SK-N-MC (cell line): Measurements from ENCODE around the gene PACS1.

Experiments
- EZH2 ChIP-seq: fragments of 200-600 bp; sonication (generic); IDR thresholded peaks from one replicate; pipeline ENCODE4 v1.6.1; 2017; ENCODE audit warnings: antibody characterized with exemption
- FOXP2 ChIP-seq: optimal IDR thresholded peaks from 2 replicates; pipeline ENCODE3; 2011; ENCODE audit warnings: mild to moderate bottlenecking, moderate library complexity; ENCODE audit not compliant: insufficient read depth; ENCODE audit errors: extremely low read length, control extremely low read depth
- POLR2AphosphoS5 ChIP-seq: IDR thresholded peaks from 2 replicates; pipeline ENCODE4 v1.6.1; 2012; ENCODE audit warnings: mild to moderate bottlenecking, low read depth, low read length, borderline replicate concordance

DNA sequence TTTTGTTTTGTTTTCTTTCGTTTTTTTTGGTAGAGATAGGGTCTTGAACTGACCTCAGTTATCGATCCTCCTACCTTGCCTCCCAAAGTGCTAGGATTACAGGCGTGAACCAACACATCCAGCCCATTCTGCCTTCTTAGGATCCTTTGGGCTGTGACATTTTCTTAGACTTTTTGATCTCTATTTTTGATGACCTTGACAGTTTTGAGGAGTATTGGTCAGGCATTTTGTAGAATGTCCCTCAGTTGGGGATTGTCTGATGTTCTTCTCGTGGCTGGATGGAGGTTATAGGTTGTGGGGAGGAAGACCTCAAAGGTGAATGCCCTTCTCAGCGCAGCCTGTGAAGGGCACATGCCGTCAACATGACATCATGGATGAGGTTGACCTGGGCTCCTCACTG is 178.8 kb downstream of the PACS1 start:
- TF ChIP-seq POLR2AphosphoS5 (no peak), EZH2 (no peak), FOXP2 (no peak)
